HL-60 (cell line): ENCODE measurements around the gene LARGE2.

ENCODE experiments used
- CTCF ChIP-seq: IDR thresholded peaks from one replicate; pipeline ENCODE4 v1.5.1; 2011; ENCODE audit warnings: low read length, control low read depth, inconsistent platforms; ENCODE audit not compliant: insufficient read depth
- POLR2AphosphoS5 ChIP-seq: IDR thresholded peaks from 2 replicates; pipeline ENCODE4 v1.6.1; 2012; ENCODE audit warnings: low read depth
- TF ChIP-seq, protein P1 (sequence below): IDR thresholded peaks from 2 replicates; pipeline ENCODE4 v1.6.1; 2012; ENCODE audit warnings: low read depth; ENCODE audit not compliant: insufficient replicate concordance

GRCh38 chr11:45877221-45877620, 45.2 kb upstream of the LARGE2 start:
- TF ChIP-seq CTCF = no peak
- TF ChIP-seq, protein P1, sequence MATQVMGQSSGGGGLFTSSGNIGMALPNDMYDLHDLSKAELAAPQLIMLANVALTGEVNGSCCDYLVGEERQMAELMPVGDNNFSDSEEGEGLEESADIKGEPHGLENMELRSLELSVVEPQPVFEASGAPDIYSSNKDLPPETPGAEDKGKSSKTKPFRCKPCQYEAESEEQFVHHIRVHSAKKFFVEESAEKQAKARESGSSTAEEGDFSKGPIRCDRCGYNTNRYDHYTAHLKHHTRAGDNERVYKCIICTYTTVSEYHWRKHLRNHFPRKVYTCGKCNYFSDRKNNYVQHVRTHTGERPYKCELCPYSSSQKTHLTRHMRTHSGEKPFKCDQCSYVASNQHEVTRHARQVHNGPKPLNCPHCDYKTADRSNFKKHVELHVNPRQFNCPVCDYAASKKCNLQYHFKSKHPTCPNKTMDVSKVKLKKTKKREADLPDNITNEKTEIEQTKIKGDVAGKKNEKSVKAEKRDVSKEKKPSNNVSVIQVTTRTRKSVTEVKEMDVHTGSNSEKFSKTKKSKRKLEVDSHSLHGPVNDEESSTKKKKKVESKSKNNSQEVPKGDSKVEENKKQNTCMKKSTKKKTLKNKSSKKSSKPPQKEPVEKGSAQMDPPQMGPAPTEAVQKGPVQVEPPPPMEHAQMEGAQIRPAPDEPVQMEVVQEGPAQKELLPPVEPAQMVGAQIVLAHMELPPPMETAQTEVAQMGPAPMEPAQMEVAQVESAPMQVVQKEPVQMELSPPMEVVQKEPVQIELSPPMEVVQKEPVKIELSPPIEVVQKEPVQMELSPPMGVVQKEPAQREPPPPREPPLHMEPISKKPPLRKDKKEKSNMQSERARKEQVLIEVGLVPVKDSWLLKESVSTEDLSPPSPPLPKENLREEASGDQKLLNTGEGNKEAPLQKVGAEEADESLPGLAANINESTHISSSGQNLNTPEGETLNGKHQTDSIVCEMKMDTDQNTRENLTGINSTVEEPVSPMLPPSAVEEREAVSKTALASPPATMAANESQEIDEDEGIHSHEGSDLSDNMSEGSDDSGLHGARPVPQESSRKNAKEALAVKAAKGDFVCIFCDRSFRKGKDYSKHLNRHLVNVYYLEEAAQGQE = no peak
- TF ChIP-seq POLR2AphosphoS5 = no peak
